ENCODE measurements around the gene ASAP2.

DNA sequence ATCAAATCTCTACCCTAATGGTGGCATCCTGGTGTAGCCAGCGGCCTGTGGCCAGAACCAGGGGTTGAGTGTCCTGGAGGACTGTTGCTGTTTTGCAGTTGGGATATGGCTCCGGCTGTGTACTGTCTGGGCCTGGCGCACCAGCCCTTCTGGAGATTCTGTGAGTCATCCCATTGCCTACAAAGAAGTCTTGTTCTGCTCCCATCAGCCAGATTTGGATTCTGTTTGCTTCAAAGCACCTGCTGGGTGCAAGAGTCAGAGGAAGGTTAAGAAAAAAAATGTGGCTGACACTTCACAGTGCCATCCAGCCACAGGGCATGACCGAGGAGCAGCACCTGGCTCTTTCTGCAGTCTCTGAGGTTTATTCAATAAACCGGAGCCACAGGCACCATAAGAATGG is 41.0 kb upstream of the ASAP2 start:
- TF ChIP-seq, protein P1, sequence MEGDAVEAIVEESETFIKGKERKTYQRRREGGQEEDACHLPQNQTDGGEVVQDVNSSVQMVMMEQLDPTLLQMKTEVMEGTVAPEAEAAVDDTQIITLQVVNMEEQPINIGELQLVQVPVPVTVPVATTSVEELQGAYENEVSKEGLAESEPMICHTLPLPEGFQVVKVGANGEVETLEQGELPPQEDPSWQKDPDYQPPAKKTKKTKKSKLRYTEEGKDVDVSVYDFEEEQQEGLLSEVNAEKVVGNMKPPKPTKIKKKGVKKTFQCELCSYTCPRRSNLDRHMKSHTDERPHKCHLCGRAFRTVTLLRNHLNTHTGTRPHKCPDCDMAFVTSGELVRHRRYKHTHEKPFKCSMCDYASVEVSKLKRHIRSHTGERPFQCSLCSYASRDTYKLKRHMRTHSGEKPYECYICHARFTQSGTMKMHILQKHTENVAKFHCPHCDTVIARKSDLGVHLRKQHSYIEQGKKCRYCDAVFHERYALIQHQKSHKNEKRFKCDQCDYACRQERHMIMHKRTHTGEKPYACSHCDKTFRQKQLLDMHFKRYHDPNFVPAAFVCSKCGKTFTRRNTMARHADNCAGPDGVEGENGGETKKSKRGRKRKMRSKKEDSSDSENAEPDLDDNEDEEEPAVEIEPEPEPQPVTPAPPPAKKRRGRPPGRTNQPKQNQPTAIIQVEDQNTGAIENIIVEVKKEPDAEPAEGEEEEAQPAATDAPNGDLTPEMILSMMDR (conservative IDR thresholded peaks at IDR 0.05): no peak
- TF ChIP-seq EZH2 (IDR thresholded peaks at IDR 0.05; ENCODE audit: low read depth): no peak

Measured in PC-9 (cell line).